Lung (tissue), 12 donors: Measurements from ENCODE around the gene ABHD12B. TPM values are rescaled to one million over a fixed set of nuclear protein-coding genes. Genes with fewer than 3 reads are reported as not detected.

ENCODE experiments used
- ATAC-seq: fragments of 200-7000 bp; cut with Tn5 transposase; one replicate; pipeline ENCODE4 v1.9.1; 2020; ENCODE audit warnings: moderate number of reproducible peaks; ENCODE audit not compliant: insufficient read depth, low FRiP score
- DNase-seq, 3 donors: peaks; one replicate each; pipeline ENCODE4 v3.0.0-alpha.2; 2013 to 2017
- H3K27ac ChIP-seq, 2 donors: one replicate each; pipeline ENCODE4 v1.5.1; 2013; ENCODE audit warnings: mild to moderate bottlenecking in 2 of 2, moderate library complexity in 2 of 2, control low read depth in 1 of 2, inconsistent platforms in 1 of 2, low read depth in 1 of 2, low read length in 1 of 2
- H3K27me3 ChIP-seq, 3 donors: one replicate each; pipeline ENCODE4 v1.5.1; 2013; ENCODE audit warnings: low read length in 2 of 3; ENCODE audit not compliant: control insufficient read depth in 3 of 3, insufficient read depth in 3 of 3
- H3K36me3 ChIP-seq, 4 donors: one replicate each; pipeline ENCODE4 v1.5.1; 2013; ENCODE audit warnings: low read length in 4 of 4, mild to moderate bottlenecking in 1 of 4, moderate library complexity in 1 of 4; ENCODE audit not compliant: control insufficient read depth in 4 of 4, insufficient read depth in 4 of 4
- H3K4me1 ChIP-seq, 5 donors: one replicate each; pipeline ENCODE4 v1.5.1; 2013; ENCODE audit warnings: low read length in 5 of 5, mild to moderate bottlenecking in 2 of 5, moderate library complexity in 1 of 5; ENCODE audit not compliant: control insufficient read depth in 5 of 5, insufficient read depth in 5 of 5
- H3K4me3 ChIP-seq: one replicate; pipeline ENCODE4 v1.5.1; 2013; ENCODE audit warnings: mild to moderate bottlenecking, control low read depth, moderate library complexity
- H3K9ac ChIP-seq, 2 donors: one replicate each; pipeline ENCODE4 v1.5.1; 2013; ENCODE audit warnings: low read length in 2 of 2, control low read depth in 1 of 2; ENCODE audit not compliant: insufficient read depth in 1 of 2
- H3K9me3 ChIP-seq, 4 donors: one replicate each; pipeline ENCODE4 v1.5.1; 2013; ENCODE audit warnings: low read length in 3 of 4, mild to moderate bottlenecking in 1 of 4, moderate library complexity in 1 of 4; ENCODE audit not compliant: control insufficient read depth in 4 of 4, insufficient read depth in 3 of 4
- WGBS, 2 donors: extraction: QIAGEN DNeasy Blood & Tissue Kit; methylation state at CpG; one replicate each; pipeline ENCODE4 v1.1.7; 2013; 5-methylcytosine and 5-hydroxymethylcytosine counted together
- polyA plus RNA-seq, 2 donors: library from polyadenylated mRNA; stranded (reverse); fragments of 200-250 nt; gene quantifications; one replicate each; pipeline ENCODE4 v1.2.1, GENCODE V29; 2013
- total RNA-seq, 2 donors: library from RNA; depleted of rRNA in 1 of 2; stranded (reverse); fragments of >200 nt in 1 of 2; gene quantifications; one replicate each; pipeline ENCODE4 v1.2.1, GENCODE V29; 2014 to 2021
- TF ChIP-seq, protein P1 (sequence below): IDR thresholded peaks from 2 replicates; pipeline ENCODE4 v1.5.1; 2012; ENCODE audit warnings: mild to moderate bottlenecking; ENCODE audit errors: control extremely low read depth, extremely low read depth
- donor health status: control.
- donor health status: control.
- donor health status: Bipolar disorder and iron deficiency.
- donor health status: healthy.
- donor health status: DM: yes; HTN: yes; CAD: no.

Gene ABHD12B
- total and polyA plus RNA-seq, 4 donors: 0.56 to 1.0 (median 0.95) TPM; not detected in 1

DNA sequence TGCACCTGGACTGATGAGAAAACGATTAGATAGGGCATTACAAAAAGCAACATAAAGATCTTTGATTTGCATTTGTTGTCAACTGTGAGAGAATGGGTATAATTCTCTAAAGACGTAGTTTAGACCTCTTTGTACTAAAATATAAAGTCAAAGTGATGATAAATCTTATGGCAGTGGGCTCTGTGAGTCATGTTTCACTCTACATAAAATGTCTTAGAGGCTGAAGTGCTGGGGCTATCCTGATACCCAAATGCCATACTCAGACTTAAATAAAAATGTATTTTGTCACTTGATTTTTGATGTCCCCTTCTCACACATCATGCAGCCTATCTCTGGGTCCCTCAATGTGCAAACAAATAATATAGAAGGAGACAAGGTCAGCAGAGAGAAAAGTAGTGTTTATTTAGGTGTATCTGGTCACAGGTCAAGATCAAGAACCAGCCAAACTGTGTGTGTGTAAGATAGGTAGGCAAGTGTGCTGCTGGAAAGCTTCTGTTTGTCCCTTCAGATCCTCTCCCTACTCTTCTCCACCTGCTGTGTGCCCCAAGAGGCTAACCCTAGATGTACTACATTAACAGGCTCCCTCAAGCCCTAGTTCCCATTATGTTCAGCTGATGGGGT, 33.9 kb upstream of the ABHD12B start:
- 88 to 91% methylated on average over 2 of the region's 2 CpGs for WGBS, 2 donors

DNA sequence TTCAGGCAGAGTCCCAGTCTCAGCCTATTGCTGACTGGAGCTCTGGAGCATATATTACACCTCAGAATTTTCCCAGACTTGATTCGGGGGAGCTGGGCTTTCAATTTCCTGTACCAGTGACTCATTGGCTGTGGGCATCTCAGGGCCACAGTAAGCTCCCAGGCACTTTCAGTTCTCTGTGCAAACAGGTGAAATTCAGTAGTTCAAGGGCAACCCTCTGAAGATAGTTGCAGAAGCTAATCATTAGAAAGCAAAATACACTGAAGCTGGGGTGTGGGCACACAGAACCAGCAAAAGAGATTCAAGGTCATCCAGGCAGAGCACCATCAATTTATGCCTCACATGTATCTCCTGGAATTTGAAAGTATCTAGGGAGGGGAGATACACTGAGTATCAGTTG, 32.8 kb upstream of the ABHD12B start:
- WGBS, 2 donors: 33 to 38% methylated on average over 1 of the region's 1 CpG
- Histone ChIP-seq H3K27ac (no peak overlapping the region), H3K36me3 (no peaks in the 10 kb centered on the region), H3K4me1 (no peaks in the 10 kb centered on the region), H3K27me3 (peaks cover 0 to 10% (median 0%) of the 10 kb centered on the region in 3 donors), H3K9me3 (peaks cover 0 to 2% (median 0%) of the 10 kb centered on the region in 4 donors), H3K9ac (no peak overlapping the region), H3K4me3 (no peak overlapping the region)
- TF ChIP-seq, protein P1, sequence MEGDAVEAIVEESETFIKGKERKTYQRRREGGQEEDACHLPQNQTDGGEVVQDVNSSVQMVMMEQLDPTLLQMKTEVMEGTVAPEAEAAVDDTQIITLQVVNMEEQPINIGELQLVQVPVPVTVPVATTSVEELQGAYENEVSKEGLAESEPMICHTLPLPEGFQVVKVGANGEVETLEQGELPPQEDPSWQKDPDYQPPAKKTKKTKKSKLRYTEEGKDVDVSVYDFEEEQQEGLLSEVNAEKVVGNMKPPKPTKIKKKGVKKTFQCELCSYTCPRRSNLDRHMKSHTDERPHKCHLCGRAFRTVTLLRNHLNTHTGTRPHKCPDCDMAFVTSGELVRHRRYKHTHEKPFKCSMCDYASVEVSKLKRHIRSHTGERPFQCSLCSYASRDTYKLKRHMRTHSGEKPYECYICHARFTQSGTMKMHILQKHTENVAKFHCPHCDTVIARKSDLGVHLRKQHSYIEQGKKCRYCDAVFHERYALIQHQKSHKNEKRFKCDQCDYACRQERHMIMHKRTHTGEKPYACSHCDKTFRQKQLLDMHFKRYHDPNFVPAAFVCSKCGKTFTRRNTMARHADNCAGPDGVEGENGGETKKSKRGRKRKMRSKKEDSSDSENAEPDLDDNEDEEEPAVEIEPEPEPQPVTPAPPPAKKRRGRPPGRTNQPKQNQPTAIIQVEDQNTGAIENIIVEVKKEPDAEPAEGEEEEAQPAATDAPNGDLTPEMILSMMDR: no peak
- DNase-seq (no peak), ATAC-seq (no peak)

More for the DNA sequence above, 33.9 kb upstream of the ABHD12B start:
- DNase-seq (no peak), ATAC-seq (no peak)
- Histone ChIP-seq H3K27me3 (peaks cover 0 to 10% (median 0%) of the 10 kb centered on the region in 3 donors), H3K9me3 (peaks cover 0 to 2% (median 0%) of the 10 kb centered on the region in 4 donors), H3K4me1 (peaks cover 0 to under 1% (median 0%) of the 10 kb centered on the region in 5 donors), H3K27ac (no peak overlapping the region), H3K4me3 (no peak overlapping the region), H3K9ac (no peak overlapping the region), H3K36me3 (no peaks in the 10 kb centered on the region)
- TF ChIP-seq, protein P1: no peak

DNA sequence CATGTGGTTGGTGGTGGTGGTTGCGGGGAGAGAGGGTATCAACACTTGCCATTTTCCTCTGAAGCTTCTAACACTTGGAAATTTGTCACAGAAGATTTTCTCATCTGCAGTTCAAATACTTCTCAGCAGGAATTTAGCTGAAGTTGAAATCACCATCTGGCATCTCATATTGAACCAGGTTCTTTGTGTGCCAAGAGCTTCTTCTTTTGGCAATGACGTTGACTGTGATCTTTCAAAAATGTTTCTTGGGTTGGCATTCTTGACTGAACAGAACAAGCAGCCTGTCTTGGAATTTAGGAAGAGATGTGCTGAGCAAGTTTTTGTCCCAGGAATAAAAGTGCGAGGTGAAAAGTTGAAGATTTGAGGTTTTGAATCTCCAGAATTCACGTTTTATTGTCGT, 32.2 kb upstream of the ABHD12B start:
- no peaks in the 10 kb centered on the region for H3K36me3 ChIP-seq
- H3K4me3 ChIP-seq: no peak overlapping the region
- H3K9me3 ChIP-seq: peaks cover 0 to 2% (median 0%) of the 10 kb centered on the region in 4 donors
- H3K9ac ChIP-seq: no peak overlapping the region
- H3K4me1 ChIP-seq: no peaks in the 10 kb centered on the region
- peaks cover 0 to 10% (median 0%) of the 10 kb centered on the region in 3 donors for H3K27me3 ChIP-seq
- WGBS, 2 donors: 89 to 93% methylated on average over 5 of the region's 5 CpGs
- ATAC-seq: no peak
- no peak overlapping the region for H3K27ac ChIP-seq
- DNase-seq: no peak
- TF ChIP-seq, protein P1: no peak

DNA sequence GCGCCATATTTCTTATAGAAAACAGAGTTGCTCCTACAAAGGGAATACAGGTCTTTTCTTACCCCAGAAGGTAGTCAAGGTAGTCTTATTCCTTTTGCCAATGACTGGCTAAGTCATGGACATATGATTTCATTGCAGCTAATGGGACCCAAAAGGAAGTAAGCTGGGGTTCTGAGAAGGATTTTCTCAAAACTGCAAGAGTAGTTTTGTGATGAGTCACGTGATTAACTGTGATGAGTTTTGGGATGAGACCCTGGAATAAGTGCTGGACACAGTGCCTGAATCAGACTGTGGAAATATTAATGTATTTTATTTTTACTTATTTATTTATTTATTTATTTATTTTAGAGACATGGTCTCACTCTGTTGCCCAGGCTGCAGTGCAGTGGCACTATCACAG, 27.5 kb upstream of the ABHD12B start:
- H3K4me3 ChIP-seq: no peak overlapping the region
- no peak overlapping the region for H3K9ac ChIP-seq
- DNase-seq (no peak), ATAC-seq (no peak)
- peaks cover 0 to 2% (median 0%) of the 10 kb centered on the region in 4 donors for H3K9me3 ChIP-seq
- peaks cover 0 to 3% (median 0%) of the 10 kb centered on the region in 3 donors for H3K27me3 ChIP-seq
- WGBS, 2 donors: 95 to 100% methylated on average over 2 of the region's 2 CpGs
- H3K4me1 ChIP-seq: peaks cover 0 to 9% (median 0%) of the 10 kb centered on the region in 5 donors
- TF ChIP-seq, protein P1: no peak
- H3K27ac ChIP-seq: no peak overlapping the region
- no peaks in the 10 kb centered on the region for H3K36me3 ChIP-seq
